ENCODE results near the gene CCR4. TPM values are rescaled to one million over a fixed set of nuclear protein-coding genes. Genes with fewer than 3 reads are reported as not detected.

The CCR4 gene
- total RNA-seq, 2 donors from 2014 or later = 0.11 TPM; not detected in 1

DNA sequence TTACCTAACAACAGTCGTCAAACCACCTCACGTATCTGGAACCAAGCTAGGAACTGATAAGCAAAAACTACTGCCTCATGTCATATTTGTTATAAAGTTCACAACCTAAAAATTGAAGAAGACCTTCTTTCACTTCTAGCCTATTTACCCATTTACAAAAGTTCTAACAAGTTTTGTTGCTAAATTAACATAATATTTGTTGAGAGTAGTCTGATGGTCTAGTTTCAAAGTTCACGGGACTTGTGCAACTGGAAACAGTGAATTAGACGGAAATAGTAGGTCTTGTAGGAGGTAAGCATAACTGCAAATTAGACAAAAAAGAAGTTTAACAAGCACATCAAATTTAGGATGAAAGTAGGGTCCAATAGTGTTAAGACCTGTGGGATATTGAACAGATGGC, 51.9 kb downstream of the CCR4 start:
- Histone ChIP-seq H3K36me3 (ENCODE audit: control insufficient read depth, insufficient read depth, low read length) (peaks cover 23% of the 10 kb centered on the region), H3K27me3 (ENCODE audit: control insufficient read depth, insufficient read depth, low read length, poor library complexity, severe bottlenecking) (no peaks in the 10 kb centered on the region), H3K4me3 (ENCODE audit: low read length) (no peak overlapping the region), H3K9ac (ENCODE audit: extremely low read depth, low read length, poor library complexity, severe bottlenecking) (no peak overlapping the region), H3K9me3 (ENCODE audit: control insufficient read depth, low read length) (peaks cover 6% of the 10 kb centered on the region), H3K4me1 (ENCODE audit: control insufficient read depth, insufficient read depth, low read length) (peaks cover 15% of the 10 kb centered on the region), H3K27ac (ENCODE audit: low read depth, low read length) (no peak overlapping the region)
- Mint-ChIP-seq H3K36me3 (ENCODE audit: low read depth) (peaks cover 26% of the 10 kb centered on the region), H3K27me3 (ENCODE audit: insufficient read depth) (no peaks in the 10 kb centered on the region), H3K9me3 (peaks cover 2% of the 10 kb centered on the region), H3K27ac (no peak overlapping the region), H3K4me1 (peaks cover 31% of the 10 kb centered on the region), H3K4me3 (no peak overlapping the region)
- DNase-seq = no peak
- WGBS, 2 experiments (ENCODE audit: insufficient coverage in 1 of 2, insufficient read length in 1 of 2) = 97 to 98% methylated on average over 4 of the region's 4 CpGs
- TF ChIP-seq, protein P1, sequence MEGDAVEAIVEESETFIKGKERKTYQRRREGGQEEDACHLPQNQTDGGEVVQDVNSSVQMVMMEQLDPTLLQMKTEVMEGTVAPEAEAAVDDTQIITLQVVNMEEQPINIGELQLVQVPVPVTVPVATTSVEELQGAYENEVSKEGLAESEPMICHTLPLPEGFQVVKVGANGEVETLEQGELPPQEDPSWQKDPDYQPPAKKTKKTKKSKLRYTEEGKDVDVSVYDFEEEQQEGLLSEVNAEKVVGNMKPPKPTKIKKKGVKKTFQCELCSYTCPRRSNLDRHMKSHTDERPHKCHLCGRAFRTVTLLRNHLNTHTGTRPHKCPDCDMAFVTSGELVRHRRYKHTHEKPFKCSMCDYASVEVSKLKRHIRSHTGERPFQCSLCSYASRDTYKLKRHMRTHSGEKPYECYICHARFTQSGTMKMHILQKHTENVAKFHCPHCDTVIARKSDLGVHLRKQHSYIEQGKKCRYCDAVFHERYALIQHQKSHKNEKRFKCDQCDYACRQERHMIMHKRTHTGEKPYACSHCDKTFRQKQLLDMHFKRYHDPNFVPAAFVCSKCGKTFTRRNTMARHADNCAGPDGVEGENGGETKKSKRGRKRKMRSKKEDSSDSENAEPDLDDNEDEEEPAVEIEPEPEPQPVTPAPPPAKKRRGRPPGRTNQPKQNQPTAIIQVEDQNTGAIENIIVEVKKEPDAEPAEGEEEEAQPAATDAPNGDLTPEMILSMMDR (conservative IDR thresholded peaks at IDR 0.05) = no peak

DNA sequence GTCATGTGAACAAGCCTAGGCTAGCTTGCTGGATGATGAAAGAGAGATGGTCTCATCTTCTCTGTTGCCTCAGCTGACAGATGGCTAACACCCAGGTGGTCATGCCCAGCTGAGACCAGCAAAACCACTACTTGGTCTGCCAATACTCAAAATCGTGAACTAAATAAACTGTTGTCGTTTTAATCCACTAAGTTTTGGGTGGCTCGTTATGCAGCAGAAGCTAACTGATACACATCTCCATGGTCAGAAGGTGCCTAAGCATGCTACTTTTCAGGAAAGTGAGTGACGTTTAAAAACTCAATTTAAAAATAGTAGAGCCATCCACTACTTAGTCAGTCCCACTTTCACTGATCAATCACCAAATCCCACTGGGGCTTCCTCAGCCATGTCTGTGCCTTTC, 52.8 kb downstream of the CCR4 start:
- WGBS, 2 experiments (ENCODE audit: insufficient coverage in 1 of 2, insufficient read length in 1 of 2) = 96% methylated on average over 3 to 4 of the region's 4 CpGs
- Histone ChIP-seq H3K4me1 (ENCODE audit: control insufficient read depth, insufficient read depth, low read length) (peaks cover 11% of the 10 kb centered on the region), H3K4me3 (ENCODE audit: low read length) (no peak overlapping the region), H3K36me3 (ENCODE audit: control insufficient read depth, insufficient read depth, low read length) (peaks cover 23% of the 10 kb centered on the region), H3K9me3 (ENCODE audit: control insufficient read depth, low read length) (peaks cover 6% of the 10 kb centered on the region), H3K27ac (ENCODE audit: low read depth, low read length) (no peak overlapping the region), H3K27me3 (ENCODE audit: control insufficient read depth, insufficient read depth, low read length, poor library complexity, severe bottlenecking) (no peaks in the 10 kb centered on the region), H3K9ac (ENCODE audit: extremely low read depth, low read length, poor library complexity, severe bottlenecking) (no peak overlapping the region)
- DNase-seq = no peak
- TF ChIP-seq, protein P1 (conservative IDR thresholded peaks at IDR 0.05) = no peak
- peaks cover 30% of the 10 kb centered on the region for H3K36me3 Mint-ChIP-seq (ENCODE audit: low read depth)
- H3K27me3 Mint-ChIP-seq (ENCODE audit: insufficient read depth) = no peaks in the 10 kb centered on the region
- H3K4me3 Mint-ChIP-seq = no peak overlapping the region
- H3K27ac Mint-ChIP-seq = no peak overlapping the region
- H3K4me1 Mint-ChIP-seq = peaks cover 25% of the 10 kb centered on the region
- H3K9me3 Mint-ChIP-seq = peaks cover 6% of the 10 kb centered on the region

DNA sequence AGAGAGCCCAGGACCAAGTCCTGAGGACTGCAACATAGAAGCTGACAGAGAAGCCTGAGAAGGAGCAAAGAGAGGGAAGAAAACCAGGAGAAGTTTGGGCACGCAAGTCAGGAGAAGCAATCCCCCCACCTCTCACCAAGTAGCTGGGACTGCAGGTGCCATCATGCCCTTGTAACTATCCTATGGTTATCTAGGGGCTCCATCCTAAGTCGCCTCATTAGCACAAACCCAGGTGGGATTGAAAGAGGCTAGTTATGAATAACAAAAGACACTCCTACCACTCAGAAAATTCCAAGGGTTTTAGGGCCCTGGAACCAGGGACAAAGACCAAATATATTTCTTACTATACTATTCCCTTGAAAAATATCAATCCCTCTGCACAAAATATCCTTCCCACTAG, 53.5 kb downstream of the CCR4 start:
- no peak overlapping the region for H3K4me3 Mint-ChIP-seq
- Histone ChIP-seq H3K9me3 (ENCODE audit: control insufficient read depth, low read length) (peaks cover 14% of the 10 kb centered on the region), H3K27me3 (ENCODE audit: control insufficient read depth, insufficient read depth, low read length, poor library complexity, severe bottlenecking) (no peaks in the 10 kb centered on the region), H3K27ac (ENCODE audit: low read depth, low read length) (no peak overlapping the region), H3K36me3 (ENCODE audit: control insufficient read depth, insufficient read depth, low read length) (peaks cover 29% of the 10 kb centered on the region), H3K4me1 (ENCODE audit: control insufficient read depth, insufficient read depth, low read length) (peaks cover 8% of the 10 kb centered on the region), H3K4me3 (ENCODE audit: low read length) (no peak overlapping the region), H3K9ac (ENCODE audit: extremely low read depth, low read length, poor library complexity, severe bottlenecking) (no peak overlapping the region)
- WGBS, 2 experiments (ENCODE audit: insufficient coverage in 1 of 2, insufficient read length in 1 of 2) = 67 to 84% methylated on average over 1 to 2 of the region's 2 CpGs
- peaks cover 18% of the 10 kb centered on the region for H3K4me1 Mint-ChIP-seq
- peaks cover 37% of the 10 kb centered on the region for H3K36me3 Mint-ChIP-seq (ENCODE audit: low read depth)
- TF ChIP-seq, protein P1 (conservative IDR thresholded peaks at IDR 0.05) = no peak
- no peak overlapping the region for H3K27ac Mint-ChIP-seq
- H3K27me3 Mint-ChIP-seq (ENCODE audit: insufficient read depth) = no peaks in the 10 kb centered on the region
- H3K9me3 Mint-ChIP-seq = peaks cover 6% of the 10 kb centered on the region
- DNase-seq = no peak

Other genes starting within 250 kb of the CCR4 start
- 100 to 1,000 TPM; 154 to 169 TPM for gene TRIM71, start 133.6 kb upstream of the CCR4 start, total RNA-seq
- gene GLB1, start 145.5 kb downstream of the CCR4 start, total RNA-seq = 10 to 100 TPM; 66.9 to 67.9 TPM
- 1 to 10 TPM; 5.2 to 8.4 TPM for gene TMPPE, start 145.5 kb downstream of the CCR4 start, total RNA-seq
- gene CRTAP, start 162.4 kb downstream of the CCR4 start, total RNA-seq = 100 to 1,000 TPM; 164 to 166 TPM

All from endodermal cell (in vitro differentiated cells).